Upper lobe of left lung (tissue), 4 donors: ENCODE data around the gene AHSG.

ENCODE experiments used
- POLR2A ChIP-seq, 4 donors: fragments of 450-650 bp; IDR thresholded peaks; one replicate each; pipeline ENCODE4 v1.5.1; 2016 to 2017; ENCODE audit warnings: antibody characterized with exemption in 4 of 4, mild to moderate bottlenecking in 2 of 4
- TF ChIP-seq, protein P1 (sequence below), 6 experiments: fragments of 450-650 bp in 4 of 6; fragments of 200-600 bp in 2 of 6; sonication (generic) in 2 of 6; IDR thresholded peaks; one replicate each; pipeline ENCODE4 v1.5.1; 2016 to 2019; ENCODE audit warnings: antibody characterized with exemption in 6 of 6

DNA sequence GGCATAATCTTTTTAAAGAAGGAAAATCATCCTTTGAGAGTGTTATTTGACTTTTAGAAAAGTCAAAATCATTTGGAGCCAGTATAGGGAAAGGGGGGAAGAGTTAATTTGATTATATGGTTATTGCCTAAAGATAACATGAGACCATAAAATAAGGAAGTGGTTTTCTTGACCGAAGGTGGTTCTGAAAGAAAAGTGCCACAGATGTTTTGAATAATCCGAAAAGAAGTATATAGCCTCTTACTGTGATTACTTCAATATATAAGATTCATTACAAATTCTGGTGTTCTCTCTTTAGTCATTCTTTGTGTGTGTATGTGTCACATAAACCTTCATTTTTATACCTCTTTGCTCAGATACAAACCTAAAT, 41.2 kb upstream of the AHSG start:
- TF ChIP-seq, protein P1, sequence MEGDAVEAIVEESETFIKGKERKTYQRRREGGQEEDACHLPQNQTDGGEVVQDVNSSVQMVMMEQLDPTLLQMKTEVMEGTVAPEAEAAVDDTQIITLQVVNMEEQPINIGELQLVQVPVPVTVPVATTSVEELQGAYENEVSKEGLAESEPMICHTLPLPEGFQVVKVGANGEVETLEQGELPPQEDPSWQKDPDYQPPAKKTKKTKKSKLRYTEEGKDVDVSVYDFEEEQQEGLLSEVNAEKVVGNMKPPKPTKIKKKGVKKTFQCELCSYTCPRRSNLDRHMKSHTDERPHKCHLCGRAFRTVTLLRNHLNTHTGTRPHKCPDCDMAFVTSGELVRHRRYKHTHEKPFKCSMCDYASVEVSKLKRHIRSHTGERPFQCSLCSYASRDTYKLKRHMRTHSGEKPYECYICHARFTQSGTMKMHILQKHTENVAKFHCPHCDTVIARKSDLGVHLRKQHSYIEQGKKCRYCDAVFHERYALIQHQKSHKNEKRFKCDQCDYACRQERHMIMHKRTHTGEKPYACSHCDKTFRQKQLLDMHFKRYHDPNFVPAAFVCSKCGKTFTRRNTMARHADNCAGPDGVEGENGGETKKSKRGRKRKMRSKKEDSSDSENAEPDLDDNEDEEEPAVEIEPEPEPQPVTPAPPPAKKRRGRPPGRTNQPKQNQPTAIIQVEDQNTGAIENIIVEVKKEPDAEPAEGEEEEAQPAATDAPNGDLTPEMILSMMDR (IDR thresholded peaks at IDR 0.05): no peak
- TF ChIP-seq POLR2A (IDR thresholded peaks at IDR 0.05): no peak
